Measurements from ENCODE around the gene CSNK1G2. TPM values are rescaled to one million over a fixed set of nuclear protein-coding genes. Genes with fewer than 3 reads are reported as not detected.

Gene CSNK1G2
- total RNA-seq, 1 donor, result 96.7 TPM

DNA sequence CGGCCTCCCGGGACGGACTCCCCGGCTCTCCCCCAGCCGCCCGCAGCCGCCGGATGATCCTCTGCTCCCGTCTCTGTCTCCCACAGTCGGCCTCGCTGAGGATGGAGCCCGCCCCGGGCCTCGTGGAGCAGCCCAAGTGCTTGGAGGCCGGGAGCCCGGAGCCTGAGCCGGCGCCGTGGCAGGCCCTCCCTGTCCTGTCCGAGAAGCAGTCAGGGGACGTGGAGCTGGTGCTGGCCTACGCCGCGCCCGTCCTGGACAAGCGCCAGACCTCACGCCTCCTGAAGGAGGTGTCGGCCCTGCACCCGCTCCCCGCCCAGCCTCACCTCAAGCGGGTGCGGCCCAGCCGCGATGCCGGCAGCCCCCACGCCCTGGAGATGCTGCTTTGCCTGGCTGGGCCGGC is 29.0 kb upstream of the CSNK1G2 start:
- H3K9me3 ChIP-seq (ENCODE audit: low read depth, low read length), result no peaks in the 10 kb centered on the region
- no peak overlapping the region for H3K4me3 ChIP-seq (ENCODE audit: low read length)
- H3K4me1 ChIP-seq (ENCODE audit: insufficient read depth, low read length), result peaks cover 14% of the 10 kb centered on the region
- H3K27me3 ChIP-seq (ENCODE audit: insufficient read depth, low read length), result no peaks in the 10 kb centered on the region

DNA sequence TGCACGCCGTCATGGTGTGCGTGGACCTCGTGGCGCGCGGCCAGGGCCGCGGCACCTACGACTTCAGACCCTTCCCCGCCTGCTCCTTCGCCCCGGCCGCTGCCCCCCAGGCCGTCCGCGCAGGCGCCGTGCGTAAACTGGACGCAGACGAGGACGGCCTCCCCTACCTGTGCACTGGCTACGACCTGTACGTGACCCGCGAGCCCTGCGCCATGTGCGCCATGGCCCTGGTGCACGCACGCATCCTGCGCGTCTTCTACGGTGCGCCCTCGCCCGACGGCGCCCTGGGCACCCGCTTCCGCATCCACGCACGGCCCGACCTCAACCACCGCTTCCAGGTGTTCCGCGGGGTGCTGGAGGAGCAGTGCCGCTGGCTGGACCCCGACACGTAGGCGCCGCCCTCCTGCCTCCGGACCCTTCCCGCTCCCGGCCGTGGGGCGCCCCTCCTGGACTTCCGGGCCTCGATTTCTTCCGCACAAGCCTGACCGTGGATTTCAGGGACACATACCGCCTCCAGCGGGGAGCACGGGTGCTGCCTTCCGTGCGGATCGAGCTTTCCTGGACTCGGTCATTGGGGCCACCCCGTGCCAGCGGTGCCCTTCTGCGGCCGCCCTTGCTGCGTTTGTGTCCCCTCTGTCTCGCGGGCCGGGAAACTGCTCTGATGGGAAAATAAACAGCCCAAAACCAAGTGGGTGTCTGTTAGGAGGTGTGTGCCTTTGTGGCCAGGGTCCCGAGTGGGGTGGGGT is 28.0 kb upstream of the CSNK1G2 start:
- peaks cover 12% of the 10 kb centered on the region for H3K4me1 ChIP-seq (ENCODE audit: insufficient read depth, low read length)
- no peak overlapping the region for H3K4me3 ChIP-seq (ENCODE audit: low read length)
- H3K27me3 ChIP-seq (ENCODE audit: insufficient read depth, low read length), result no peaks in the 10 kb centered on the region
- no peaks in the 10 kb centered on the region for H3K9me3 ChIP-seq (ENCODE audit: low read depth, low read length)

DNA sequence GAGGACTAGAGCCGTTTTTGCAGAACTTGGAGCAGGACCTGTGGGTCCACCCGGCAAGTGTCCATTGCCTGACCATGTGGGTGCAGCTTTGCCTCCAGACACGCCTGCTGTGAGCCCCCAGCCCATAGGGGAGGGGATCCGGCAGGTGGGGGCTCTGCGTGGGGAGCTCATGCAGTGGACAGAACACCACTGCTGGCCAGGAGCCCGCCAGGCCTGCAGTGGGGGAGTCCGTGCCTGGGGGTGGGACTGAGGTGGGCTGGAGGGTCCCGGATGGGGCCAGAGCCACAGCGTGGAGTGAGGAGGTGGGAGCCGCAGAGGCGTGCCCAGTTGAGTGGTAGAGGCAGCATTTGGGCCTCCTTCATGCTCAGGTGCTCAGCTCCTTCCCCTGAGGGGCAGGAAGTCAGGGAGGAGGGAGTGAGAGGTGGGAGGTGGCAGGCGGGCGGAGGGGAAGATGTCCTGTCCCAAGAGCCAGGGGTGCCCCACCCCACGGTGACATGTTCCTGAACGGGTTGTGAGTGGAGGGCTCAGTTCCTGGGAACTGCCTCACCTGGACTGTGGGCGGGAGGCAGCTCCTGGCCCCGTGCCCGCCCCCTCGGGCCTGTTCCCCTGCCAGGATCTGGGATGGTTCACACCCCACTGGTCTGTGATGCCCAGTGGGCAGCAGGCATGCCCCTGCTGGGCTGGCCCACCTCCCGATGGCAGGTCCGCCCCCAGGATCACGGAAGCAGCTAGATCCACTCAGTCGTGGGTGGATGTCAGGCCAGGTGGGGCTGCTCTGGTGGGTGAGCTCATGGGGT is 27.0 kb upstream of the CSNK1G2 start:
- Histone ChIP-seq H3K9me3 (ENCODE audit: low read depth, low read length) (no peaks in the 10 kb centered on the region), H3K27me3 (ENCODE audit: insufficient read depth, low read length) (no peaks in the 10 kb centered on the region)

DNA sequence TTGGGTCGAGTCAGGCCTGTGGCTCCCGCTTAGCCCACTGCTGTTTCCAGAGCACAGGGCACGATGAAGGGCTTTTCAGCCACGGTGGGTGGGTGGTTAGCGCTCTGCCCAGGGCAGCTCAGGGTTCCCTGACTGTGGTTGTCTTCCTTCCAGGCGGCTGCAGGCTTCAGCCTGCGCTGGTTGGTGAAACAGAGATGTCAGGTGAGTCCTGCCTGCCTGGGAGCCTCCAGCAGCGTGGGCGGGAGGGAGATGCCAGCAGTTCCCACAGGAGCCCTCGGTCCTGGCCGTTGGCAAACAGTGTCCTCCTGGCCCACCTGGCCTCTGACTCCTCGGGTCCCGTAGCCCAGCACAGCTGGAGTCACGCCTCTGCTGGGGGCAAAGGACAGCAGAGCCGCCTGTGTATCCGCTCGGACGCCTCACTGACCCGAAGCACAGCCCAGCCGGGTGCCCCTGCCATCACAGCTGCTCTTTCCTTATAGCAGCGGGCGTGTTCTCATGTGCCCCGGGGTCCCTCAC is 26.1 kb upstream of the CSNK1G2 start:
- Histone ChIP-seq H3K4me3 (ENCODE audit: low read length) (no peak overlapping the region), H3K9me3 (ENCODE audit: low read depth, low read length) (no peaks in the 10 kb centered on the region), H3K4me1 (ENCODE audit: insufficient read depth, low read length) (peaks cover under 1% of the 10 kb centered on the region), H3K27me3 (ENCODE audit: insufficient read depth, low read length) (no peaks in the 10 kb centered on the region)

More for the DNA sequence above, 27.0 kb upstream of the CSNK1G2 start:
- Histone ChIP-seq H3K4me3 (ENCODE audit: low read length) (no peak overlapping the region), H3K4me1 (ENCODE audit: insufficient read depth, low read length) (peaks cover 9% of the 10 kb centered on the region)

DNA sequence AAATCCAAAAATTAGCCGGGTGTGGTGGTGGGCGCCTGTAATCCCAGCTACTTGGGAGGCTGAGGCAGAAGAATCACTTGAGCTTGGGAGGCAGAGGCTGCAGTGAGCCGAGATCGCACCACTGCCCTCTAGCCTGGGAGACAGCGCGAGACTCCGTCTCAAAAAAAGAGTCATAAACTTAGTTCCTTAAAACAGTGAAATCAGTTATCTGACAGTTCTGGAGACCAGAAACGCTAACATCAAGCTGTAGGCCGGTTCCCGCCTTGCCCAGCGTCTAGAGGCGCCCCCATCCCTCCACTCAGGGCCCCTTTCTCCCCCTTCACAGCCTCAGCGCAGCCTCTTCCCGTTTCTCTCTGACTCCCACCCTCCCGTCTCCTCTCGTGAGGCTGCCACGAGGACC is 23.8 kb upstream of the CSNK1G2 start:
- Histone ChIP-seq H3K27me3 (ENCODE audit: insufficient read depth, low read length) (no peaks in the 10 kb centered on the region), H3K9me3 (ENCODE audit: low read depth, low read length) (no peaks in the 10 kb centered on the region), H3K4me1 (ENCODE audit: insufficient read depth, low read length) (no peaks in the 10 kb centered on the region)

DNA sequence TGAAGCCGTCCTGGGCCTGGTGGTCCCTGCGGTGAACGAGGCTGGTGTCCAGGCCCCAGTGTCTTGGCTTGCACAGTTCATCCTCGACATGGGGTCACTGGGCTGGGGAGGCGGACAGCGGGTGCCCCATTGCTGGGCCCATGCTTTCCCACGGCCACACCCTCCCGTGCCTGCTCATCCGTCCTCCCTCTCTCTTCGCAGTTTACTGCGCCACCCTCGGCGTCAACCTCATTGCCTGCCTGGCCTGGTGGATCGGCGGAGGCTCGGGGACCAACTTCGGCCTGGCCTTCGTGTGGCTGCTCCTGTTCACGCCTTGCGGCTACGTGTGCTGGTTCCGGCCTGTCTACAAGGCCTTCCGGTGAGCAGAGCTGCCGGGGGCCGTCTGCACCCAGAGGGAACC is 23.0 kb upstream of the CSNK1G2 start:
- Histone ChIP-seq H3K4me3 (ENCODE audit: low read length) (no peak overlapping the region), H3K27me3 (ENCODE audit: insufficient read depth, low read length) (no peaks in the 10 kb centered on the region)

More for the DNA sequence above, 23.8 kb upstream of the CSNK1G2 start:
- H3K4me3 ChIP-seq (ENCODE audit: low read length), result no peak overlapping the region

DNA sequence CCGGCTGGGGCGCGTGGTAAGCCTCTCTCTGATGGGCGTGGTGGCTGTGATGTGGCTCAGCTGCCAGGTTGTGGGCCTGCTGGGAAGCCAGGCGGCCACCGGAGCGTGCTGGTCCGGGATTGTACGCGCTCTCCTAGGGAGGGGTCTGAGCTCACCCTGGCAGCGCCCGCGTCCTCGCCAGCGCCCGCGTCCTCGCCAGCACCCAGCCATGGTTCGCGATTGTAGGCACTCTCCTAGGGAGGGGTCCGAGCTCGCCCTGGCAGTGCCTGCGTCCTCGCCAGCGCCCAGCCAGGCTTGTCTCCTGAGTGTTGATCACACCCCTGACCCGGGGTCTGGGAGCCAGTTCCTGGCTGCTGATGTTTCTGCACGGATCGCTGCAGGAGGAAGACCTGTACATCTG is 22.0 kb upstream of the CSNK1G2 start:
- Histone ChIP-seq H3K4me3 (ENCODE audit: low read length) (no peak overlapping the region), H3K27me3 (ENCODE audit: insufficient read depth, low read length) (no peaks in the 10 kb centered on the region), H3K4me1 (ENCODE audit: insufficient read depth, low read length) (peaks cover 11% of the 10 kb centered on the region), H3K9me3 (ENCODE audit: low read depth, low read length) (no peaks in the 10 kb centered on the region)

More for the DNA sequence above, 23.0 kb upstream of the CSNK1G2 start:
- H3K9me3 ChIP-seq (ENCODE audit: low read depth, low read length), result no peaks in the 10 kb centered on the region
- peaks cover 3% of the 10 kb centered on the region for H3K4me1 ChIP-seq (ENCODE audit: insufficient read depth, low read length)

DNA sequence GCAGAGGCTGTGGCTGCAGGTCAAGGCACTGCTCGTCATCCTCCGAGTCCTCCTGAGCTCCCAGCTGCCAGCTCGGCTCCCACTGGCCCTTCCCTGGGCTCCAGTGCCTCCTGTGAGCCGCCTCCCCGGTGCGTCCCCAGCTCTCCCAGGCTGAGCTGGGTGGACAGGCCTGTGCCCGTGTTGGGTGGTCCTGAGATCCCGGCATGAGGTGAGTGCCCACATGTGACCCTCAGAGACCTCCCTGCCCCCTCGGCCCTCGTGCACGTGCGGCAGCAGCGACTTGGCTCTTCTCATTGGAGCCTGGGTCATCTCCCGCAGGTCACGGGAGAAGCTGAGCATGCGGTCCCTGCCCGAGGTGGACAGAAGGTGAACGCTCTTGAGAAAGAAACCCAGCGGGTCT is 20.3 kb upstream of the CSNK1G2 start:
- Histone ChIP-seq H3K4me1 (ENCODE audit: insufficient read depth, low read length) (peaks cover 12% of the 10 kb centered on the region), H3K4me3 (ENCODE audit: low read length) (no peak overlapping the region), H3K9me3 (ENCODE audit: low read depth, low read length) (no peaks in the 10 kb centered on the region), H3K27me3 (ENCODE audit: insufficient read depth, low read length) (no peaks in the 10 kb centered on the region)

DNA sequence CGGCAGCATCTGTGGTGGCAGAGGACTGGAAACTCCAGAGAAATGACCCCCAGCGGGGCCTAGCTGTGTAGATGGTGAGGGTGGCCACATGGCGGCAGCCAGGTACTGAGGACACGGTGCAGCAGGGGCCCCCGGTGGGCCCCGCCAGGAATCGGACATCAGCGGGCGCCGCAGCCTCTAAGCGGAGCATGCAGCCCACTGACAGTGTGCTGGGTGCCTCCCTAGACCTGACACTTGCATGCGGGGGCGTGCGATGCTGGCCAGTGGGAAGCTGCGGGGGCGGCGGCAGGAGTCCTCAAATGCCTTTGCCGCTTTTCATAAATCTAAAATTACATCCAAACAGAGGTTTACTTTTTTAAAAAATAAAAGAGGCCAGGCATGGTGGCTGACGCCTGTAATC is 19.6 kb upstream of the CSNK1G2 start:
- Histone ChIP-seq H3K9me3 (ENCODE audit: low read depth, low read length) (no peaks in the 10 kb centered on the region), H3K27me3 (ENCODE audit: insufficient read depth, low read length) (no peaks in the 10 kb centered on the region), H3K4me1 (ENCODE audit: insufficient read depth, low read length) (peaks cover 12% of the 10 kb centered on the region), H3K4me3 (ENCODE audit: low read length) (no peak overlapping the region)

DNA sequence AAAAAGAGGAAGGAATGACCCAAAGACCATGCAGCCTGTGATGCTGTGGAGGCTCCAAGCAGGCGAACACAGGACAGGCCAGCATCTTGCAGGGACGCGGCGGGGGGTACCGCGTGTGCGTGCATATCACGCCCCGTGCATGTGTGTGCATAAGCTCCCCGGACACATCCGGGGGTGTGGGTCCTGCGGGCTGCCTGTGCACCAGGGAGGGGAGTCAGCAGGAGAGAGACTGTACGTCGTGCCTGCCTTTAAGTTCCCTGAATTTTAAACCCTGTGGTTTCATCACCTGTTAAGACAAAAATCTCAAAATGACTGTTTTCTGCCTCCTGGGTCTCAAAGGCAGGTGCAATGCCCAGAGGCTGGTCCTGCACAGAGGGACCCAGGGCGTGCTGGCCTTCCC is 19.1 kb upstream of the CSNK1G2 start:
- Histone ChIP-seq H3K9me3 (ENCODE audit: low read depth, low read length) (no peaks in the 10 kb centered on the region), H3K27me3 (ENCODE audit: insufficient read depth, low read length) (no peaks in the 10 kb centered on the region), H3K4me3 (ENCODE audit: low read length) (no peak overlapping the region), H3K4me1 (ENCODE audit: insufficient read depth, low read length) (peaks cover 12% of the 10 kb centered on the region)

DNA sequence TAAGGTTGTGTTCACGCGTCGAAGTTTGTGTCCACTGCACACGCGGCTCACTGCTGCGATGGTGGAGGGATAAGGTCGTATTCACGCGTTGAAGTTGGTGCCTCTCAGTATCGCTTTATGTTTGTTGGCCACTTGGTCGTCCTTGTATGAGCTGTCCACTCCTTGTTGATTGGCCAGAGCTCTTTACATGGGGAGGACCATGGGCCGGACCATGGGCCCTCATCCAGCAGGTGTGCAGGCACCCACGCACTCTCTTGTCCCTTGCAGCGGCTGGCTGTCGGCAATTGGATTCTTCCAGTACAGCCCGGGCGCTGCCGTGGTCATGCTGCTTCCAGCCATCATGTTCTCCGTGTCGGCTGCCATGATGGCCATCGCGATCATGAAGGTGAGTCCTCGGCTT is 18.2 kb upstream of the CSNK1G2 start:
- H3K27me3 ChIP-seq (ENCODE audit: insufficient read depth, low read length), result no peaks in the 10 kb centered on the region
- H3K9me3 ChIP-seq (ENCODE audit: low read depth, low read length), result no peaks in the 10 kb centered on the region
- H3K4me3 ChIP-seq (ENCODE audit: low read length), result no peak overlapping the region

DNA sequence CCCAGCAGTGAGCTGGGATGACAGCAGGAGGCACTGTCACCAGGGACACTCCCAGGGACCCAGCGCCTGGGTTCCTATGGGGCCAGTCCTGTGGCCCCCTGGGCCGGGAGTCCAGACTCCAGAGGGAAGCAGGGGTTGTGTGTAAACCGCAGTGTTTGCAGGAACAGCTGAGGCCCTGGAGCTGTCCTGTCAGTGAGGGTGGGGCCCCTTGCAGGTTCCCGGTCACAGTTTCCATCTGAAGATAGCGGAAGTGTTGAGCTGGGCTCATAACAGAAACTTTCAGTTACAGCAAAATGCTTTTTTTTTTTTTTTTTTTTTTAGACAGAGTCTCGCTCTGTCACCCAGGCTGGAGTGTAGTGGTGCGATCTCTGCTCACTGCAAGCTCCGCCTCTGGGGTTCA is 17.7 kb upstream of the CSNK1G2 start:
- no peak overlapping the region for H3K4me3 ChIP-seq (ENCODE audit: low read length)

More for the DNA sequence above, 18.2 kb upstream of the CSNK1G2 start:
- peaks cover 12% of the 10 kb centered on the region for H3K4me1 ChIP-seq (ENCODE audit: insufficient read depth, low read length)

DNA sequence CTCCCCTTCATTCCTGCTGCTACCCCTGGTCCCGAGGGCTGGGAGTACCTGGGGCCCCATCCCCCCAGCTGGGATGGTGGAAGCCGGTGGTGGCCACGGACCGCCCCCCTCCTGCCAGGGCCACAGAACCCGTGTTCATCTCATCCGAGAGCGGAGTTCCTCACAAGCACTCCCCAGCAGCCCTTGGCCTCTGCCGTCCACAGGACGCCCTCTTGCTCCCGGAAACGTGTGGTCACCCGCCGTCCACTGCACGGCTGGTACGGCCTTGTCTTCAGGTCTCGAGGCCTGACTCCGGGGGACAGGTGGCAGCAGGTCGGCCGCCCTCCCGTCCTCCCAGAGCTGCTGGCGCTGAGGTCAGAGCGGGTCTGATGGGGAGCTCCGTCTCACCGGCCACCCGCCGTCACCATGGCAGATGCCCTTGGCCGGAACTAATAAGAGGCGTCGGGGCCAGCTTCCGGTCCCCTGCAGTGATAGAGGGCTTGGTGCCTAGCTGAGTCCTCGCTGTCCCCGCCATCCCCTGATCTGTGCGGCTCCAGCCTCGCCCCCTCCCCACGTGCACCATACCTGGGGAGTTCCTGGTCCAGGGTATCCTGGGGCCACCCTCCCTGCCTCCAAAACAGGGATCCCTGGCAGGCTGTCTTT is 16.5 kb upstream of the CSNK1G2 start:
- peaks cover 19% of the 10 kb centered on the region for H3K4me1 ChIP-seq (ENCODE audit: insufficient read depth, low read length)
- H3K9me3 ChIP-seq (ENCODE audit: low read depth, low read length), result no peaks in the 10 kb centered on the region
- no peaks in the 10 kb centered on the region for H3K27me3 ChIP-seq (ENCODE audit: insufficient read depth, low read length)
- no peak overlapping the region for H3K4me3 ChIP-seq (ENCODE audit: low read length)

More for the DNA sequence above, 17.7 kb upstream of the CSNK1G2 start:
- Histone ChIP-seq H3K27me3 (ENCODE audit: insufficient read depth, low read length) (no peaks in the 10 kb centered on the region), H3K9me3 (ENCODE audit: low read depth, low read length) (no peaks in the 10 kb centered on the region), H3K4me1 (ENCODE audit: insufficient read depth, low read length) (peaks cover 12% of the 10 kb centered on the region)

DNA sequence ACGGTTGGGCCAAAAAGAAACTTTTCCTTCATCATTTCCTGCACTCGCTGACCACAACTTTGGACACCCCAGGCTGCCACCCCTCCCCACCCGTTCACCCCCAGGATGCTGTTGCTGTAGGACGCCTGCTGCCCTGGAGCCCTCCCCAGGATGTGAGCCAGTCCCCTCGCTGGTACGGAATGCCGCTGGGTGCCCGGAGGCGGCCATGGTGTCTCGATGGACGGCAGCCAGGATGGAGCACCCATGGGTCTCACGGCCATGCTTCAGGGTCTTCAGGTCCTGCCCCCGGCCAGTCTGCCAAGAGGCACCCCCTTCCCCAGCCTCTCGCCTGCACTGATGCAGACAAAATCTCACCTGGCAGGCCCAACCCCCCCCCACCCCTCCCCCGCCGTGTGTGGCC is 15.4 kb upstream of the CSNK1G2 start:
- H3K27me3 ChIP-seq (ENCODE audit: insufficient read depth, low read length), result no peaks in the 10 kb centered on the region
- H3K9me3 ChIP-seq (ENCODE audit: low read depth, low read length), result no peaks in the 10 kb centered on the region
- H3K4me3 ChIP-seq (ENCODE audit: low read length), result no peak overlapping the region
- peaks cover 28% of the 10 kb centered on the region for H3K4me1 ChIP-seq (ENCODE audit: insufficient read depth, low read length)
